Liver (tissue), 9 donors: ENCODE data around the gene COL8A1. TPM values are rescaled to one million over a fixed set of nuclear protein-coding genes. Genes with fewer than 3 reads are reported as not detected.

ENCODE experiments used
- DNase-seq: peaks from one replicate; pipeline ENCODE4 v3.0.0-alpha.2; 2017; ENCODE audit warnings: low spot score
- H3K27ac ChIP-seq, 2 donors: one replicate each; pipeline ENCODE4 v1.7.0; 2013; ENCODE audit warnings: inconsistent platforms in 2 of 2, low read length in 2 of 2, control low read depth in 1 of 2, low read depth in 1 of 2, mild to moderate bottlenecking in 1 of 2
- H3K27me3 ChIP-seq, 4 donors: one replicate each; pipeline versions ENCODE4 v1.6.1 to v1.7.0; 2013; ENCODE audit warnings: low read length in 3 of 4, inconsistent platforms in 1 of 4, mild to moderate bottlenecking in 1 of 4, moderate library complexity in 1 of 4; ENCODE audit not compliant: control insufficient read depth in 4 of 4, insufficient read depth in 4 of 4
- H3K36me3 ChIP-seq, 4 donors: one replicate each; pipeline versions ENCODE4 v1.6.1 to v1.7.0; 2013; ENCODE audit warnings: low read length in 3 of 4, mild to moderate bottlenecking in 3 of 4, low read depth in 1 of 4, moderate library complexity in 1 of 4; ENCODE audit not compliant: control insufficient read depth in 4 of 4, insufficient read depth in 3 of 4
- H3K4me1 ChIP-seq, 4 donors: one replicate each; pipeline versions ENCODE4 v1.6.1 to v1.7.0; 2013; ENCODE audit warnings: low read length in 3 of 4, mild to moderate bottlenecking in 3 of 4, moderate library complexity in 1 of 4; ENCODE audit not compliant: control insufficient read depth in 4 of 4, insufficient read depth in 4 of 4
- H3K4me3 ChIP-seq, 3 donors: one replicate each; pipeline versions ENCODE4 v1.6.1 to v1.7.0; 2013; ENCODE audit warnings: low read length in 3 of 3, control low read depth in 1 of 3, low read depth in 1 of 3, mild to moderate bottlenecking in 1 of 3
- H3K9ac ChIP-seq, 2 donors: one replicate each; pipeline ENCODE4 v1.7.0; 2013; ENCODE audit warnings: low read length in 2 of 2, mild to moderate bottlenecking in 2 of 2, moderate library complexity in 2 of 2, control low read depth in 1 of 2, low read depth in 1 of 2
- H3K9me3 ChIP-seq, 4 donors: one replicate each; pipeline versions ENCODE4 v1.6.1 to v1.7.0; 2013; ENCODE audit warnings: low read length in 3 of 4; ENCODE audit not compliant: control insufficient read depth in 4 of 4
- EGR1 ChIP-seq, 2 donors: IDR thresholded peaks; 2 replicates each; pipeline ENCODE4 v1.6.1; 2016 to 2018; ENCODE audit warnings: antibody characterized with exemption in 2 of 2, low read depth in 2 of 2
- FOXA1 ChIP-seq: IDR thresholded peaks from 2 replicates; pipeline ENCODE4 v1.6.1; 2016; ENCODE audit warnings: antibody characterized with exemption
- FOXA2 ChIP-seq: IDR thresholded peaks from 2 replicates; pipeline ENCODE4 v1.6.1; 2016; ENCODE audit warnings: antibody characterized with exemption
- GABPA ChIP-seq, 2 donors: IDR thresholded peaks in 1 of 2; conservative IDR thresholded peaks in 1 of 2; 2 replicates each; pipeline ENCODE4 v1.6.1; 2016; ENCODE audit warnings: antibody characterized with exemption in 2 of 2, mild to moderate bottlenecking in 1 of 2, moderate library complexity in 1 of 2
- HNF4A ChIP-seq, 2 donors: conservative IDR thresholded peaks; 2 replicates each; pipeline ENCODE4 v1.6.1; 2016; ENCODE audit warnings: antibody characterized with exemption in 2 of 2, mild to moderate bottlenecking in 2 of 2
- HNF4G ChIP-seq: IDR thresholded peaks from 2 replicates; pipeline ENCODE4 v1.6.1; 2016; ENCODE audit warnings: antibody characterized with exemption
- JUND ChIP-seq, 2 donors: IDR thresholded peaks; 2 replicates each; pipeline ENCODE4 v1.6.1; 2016; ENCODE audit warnings: antibody characterized with exemption in 2 of 2
- NR2F2 ChIP-seq: IDR thresholded peaks from 2 replicates; pipeline ENCODE4 v1.6.1; 2016; ENCODE audit warnings: antibody characterized with exemption
- RAD21 ChIP-seq, 2 donors: IDR thresholded peaks; 2 replicates each; pipeline ENCODE4 v1.6.1; 2016; ENCODE audit warnings: antibody characterized with exemption in 2 of 2, mild to moderate bottlenecking in 2 of 2
- RXRA ChIP-seq, 2 donors: IDR thresholded peaks; 2 replicates each; pipeline ENCODE4 v1.6.1; 2017 to 2018; ENCODE audit warnings: antibody characterized with exemption in 2 of 2, mild to moderate bottlenecking in 1 of 2
- SP1 ChIP-seq: IDR thresholded peaks from 2 replicates; pipeline ENCODE4 v1.6.1; 2018; ENCODE audit warnings: antibody characterized with exemption, mild to moderate bottlenecking
- TAF1 ChIP-seq: conservative IDR thresholded peaks from 2 replicates; pipeline ENCODE4 v1.6.1; 2016; ENCODE audit warnings: antibody characterized with exemption, mild to moderate bottlenecking
- YY1 ChIP-seq: IDR thresholded peaks from 2 replicates; pipeline ENCODE4 v1.6.1; 2016; ENCODE audit warnings: antibody characterized with exemption, mild to moderate bottlenecking
- WGBS: extraction: QIAGEN DNeasy Blood & Tissue Kit; methylation state at CpG from one replicate; pipeline ENCODE4 v1.1.7; 2013; 5-methylcytosine and 5-hydroxymethylcytosine counted together
- polyA plus RNA-seq, 2 donors: library from polyadenylated mRNA; stranded (reverse) in 1 of 2; unstranded in 1 of 2; fragments of 200-250 nt in 1 of 2; fragments of >200 nt in 1 of 2; fragmentation: Nextera tagmentation in 1 of 2; extraction: Ambion mirVana in 1 of 2; gene quantifications; one replicate each; pipeline versions ENCODE4 v1.2.1 to v1.2.3, GENCODE V29; 2013 to 2015
- total RNA-seq, 2 donors: library from RNA; depleted of rRNA; stranded (reverse); fragments of >200 nt; gene quantifications; one replicate each; pipeline ENCODE4 v1.2.3, GENCODE V29; 2014
- TF ChIP-seq, protein P1 (sequence below): IDR thresholded peaks from 2 replicates; pipeline ENCODE4 v1.6.1; 2016; ENCODE audit warnings: antibody characterized with exemption
- TF ChIP-seq, protein P2 (sequence below): IDR thresholded peaks from 2 replicates; pipeline ENCODE4 v1.6.1; 2016; ENCODE audit warnings: antibody characterized with exemption, mild to moderate bottlenecking
- TF ChIP-seq, protein P3 (sequence below): IDR thresholded peaks from 2 replicates; pipeline ENCODE4 v1.6.1; 2016; ENCODE audit warnings: antibody characterized with exemption
- TF ChIP-seq, protein P4 (sequence below): IDR thresholded peaks from 2 replicates; pipeline ENCODE4 v1.6.1; 2016; ENCODE audit warnings: antibody characterized with exemption
- TF ChIP-seq, protein P5 (sequence below): fragments of 150-350 bp; IDR thresholded peaks from 2 replicates; pipeline ENCODE4 v1.5.1; 2017; ENCODE audit warnings: improper control_type of control experiment, low read depth, low read length; ENCODE audit not compliant: missing input control
- donor health status: healthy.
- donor health status: healthy.
- donor health status: healthy.
- donor health status: healthy.
- donor health status: healthy.

The COL8A1 gene
- total and polyA plus RNA-seq, 4 donors = 0.14 to 2.2 (median 1.0) TPM

DNA sequence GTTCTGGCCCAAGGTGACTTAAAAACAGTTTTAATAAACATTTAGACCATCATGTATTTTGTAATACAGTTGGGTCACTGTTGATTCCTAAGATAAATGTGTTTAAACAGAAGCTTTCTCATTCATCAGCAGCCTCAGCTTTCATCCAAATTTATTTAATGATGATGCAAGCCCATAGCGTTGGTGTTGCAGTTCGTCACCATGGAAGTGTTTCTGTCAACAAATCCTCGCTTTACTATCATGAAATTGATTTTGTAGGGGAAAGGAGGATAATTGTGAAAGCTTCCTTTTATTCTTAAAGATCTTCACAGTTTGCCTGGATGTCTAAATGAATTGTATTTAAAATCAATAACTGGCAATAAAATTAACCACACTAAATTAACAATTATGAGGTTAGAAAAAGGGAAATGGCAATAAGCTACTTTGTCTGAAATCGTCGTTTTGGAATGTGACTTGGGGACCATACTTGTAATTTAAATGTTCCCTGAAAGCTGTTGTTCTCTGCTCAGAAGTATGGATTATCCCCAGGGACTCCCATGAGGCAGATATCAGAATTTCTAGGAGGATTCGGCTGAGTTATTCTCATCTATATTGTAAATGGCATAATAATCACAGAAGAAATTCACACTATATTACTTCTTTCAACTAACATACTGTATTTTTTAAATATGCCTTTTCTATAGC is 208.2 kb downstream of the COL8A1 start:
- DNase-seq = no peak
- no peak overlapping the region for H3K9ac ChIP-seq
- 36% methylated on average over 6 of the region's 6 CpGs for WGBS
- H3K36me3 ChIP-seq = peaks cover 0 to 3% (median 0%) of the 10 kb centered on the region in 4 donors
- no peaks in the 10 kb centered on the region for H3K9me3 ChIP-seq
- TF ChIP-seq FOXA2 (peak; percentile 73), FOXA1 (peak; percentile 81), RAD21 (IDR thresholded peaks at IDR 0.05) (peak; percentile 55 to 62), TAF1 (no peak), HNF4G (no peak), HNF4A (conservative IDR thresholded peaks at IDR 0.05) (peak in 1 of 2 donors; percentile 62), EGR1 (IDR thresholded peaks at IDR 0.05; ENCODE audit: low read depth in 2 of 2) (peak in 1 of 2 donors; percentile 30), JUND (IDR thresholded peaks at IDR 0.05) (peak; percentile 29 to 80), RXRA (IDR thresholded peaks at IDR 0.05) (peak in 1 of 2 donors; percentile 70), NR2F2 (no peak), YY1 (peak; percentile 50), SP1 (peak; percentile 29), GABPA (IDR thresholded peaks at IDR 0.05 in 1 of 2, conservative IDR thresholded peaks at IDR 0.05 in 1 of 2) (peak in 1 of 2 donors; percentile 24)
- TF ChIP-seq, protein P1, sequence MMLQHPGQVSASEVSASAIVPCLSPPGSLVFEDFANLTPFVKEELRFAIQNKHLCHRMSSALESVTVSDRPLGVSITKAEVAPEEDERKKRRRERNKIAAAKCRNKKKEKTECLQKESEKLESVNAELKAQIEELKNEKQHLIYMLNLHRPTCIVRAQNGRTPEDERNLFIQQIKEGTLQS = peak; percentile 98
- TF ChIP-seq, protein P2, sequence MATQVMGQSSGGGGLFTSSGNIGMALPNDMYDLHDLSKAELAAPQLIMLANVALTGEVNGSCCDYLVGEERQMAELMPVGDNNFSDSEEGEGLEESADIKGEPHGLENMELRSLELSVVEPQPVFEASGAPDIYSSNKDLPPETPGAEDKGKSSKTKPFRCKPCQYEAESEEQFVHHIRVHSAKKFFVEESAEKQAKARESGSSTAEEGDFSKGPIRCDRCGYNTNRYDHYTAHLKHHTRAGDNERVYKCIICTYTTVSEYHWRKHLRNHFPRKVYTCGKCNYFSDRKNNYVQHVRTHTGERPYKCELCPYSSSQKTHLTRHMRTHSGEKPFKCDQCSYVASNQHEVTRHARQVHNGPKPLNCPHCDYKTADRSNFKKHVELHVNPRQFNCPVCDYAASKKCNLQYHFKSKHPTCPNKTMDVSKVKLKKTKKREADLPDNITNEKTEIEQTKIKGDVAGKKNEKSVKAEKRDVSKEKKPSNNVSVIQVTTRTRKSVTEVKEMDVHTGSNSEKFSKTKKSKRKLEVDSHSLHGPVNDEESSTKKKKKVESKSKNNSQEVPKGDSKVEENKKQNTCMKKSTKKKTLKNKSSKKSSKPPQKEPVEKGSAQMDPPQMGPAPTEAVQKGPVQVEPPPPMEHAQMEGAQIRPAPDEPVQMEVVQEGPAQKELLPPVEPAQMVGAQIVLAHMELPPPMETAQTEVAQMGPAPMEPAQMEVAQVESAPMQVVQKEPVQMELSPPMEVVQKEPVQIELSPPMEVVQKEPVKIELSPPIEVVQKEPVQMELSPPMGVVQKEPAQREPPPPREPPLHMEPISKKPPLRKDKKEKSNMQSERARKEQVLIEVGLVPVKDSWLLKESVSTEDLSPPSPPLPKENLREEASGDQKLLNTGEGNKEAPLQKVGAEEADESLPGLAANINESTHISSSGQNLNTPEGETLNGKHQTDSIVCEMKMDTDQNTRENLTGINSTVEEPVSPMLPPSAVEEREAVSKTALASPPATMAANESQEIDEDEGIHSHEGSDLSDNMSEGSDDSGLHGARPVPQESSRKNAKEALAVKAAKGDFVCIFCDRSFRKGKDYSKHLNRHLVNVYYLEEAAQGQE = peak; percentile 29
- TF ChIP-seq, protein P3, sequence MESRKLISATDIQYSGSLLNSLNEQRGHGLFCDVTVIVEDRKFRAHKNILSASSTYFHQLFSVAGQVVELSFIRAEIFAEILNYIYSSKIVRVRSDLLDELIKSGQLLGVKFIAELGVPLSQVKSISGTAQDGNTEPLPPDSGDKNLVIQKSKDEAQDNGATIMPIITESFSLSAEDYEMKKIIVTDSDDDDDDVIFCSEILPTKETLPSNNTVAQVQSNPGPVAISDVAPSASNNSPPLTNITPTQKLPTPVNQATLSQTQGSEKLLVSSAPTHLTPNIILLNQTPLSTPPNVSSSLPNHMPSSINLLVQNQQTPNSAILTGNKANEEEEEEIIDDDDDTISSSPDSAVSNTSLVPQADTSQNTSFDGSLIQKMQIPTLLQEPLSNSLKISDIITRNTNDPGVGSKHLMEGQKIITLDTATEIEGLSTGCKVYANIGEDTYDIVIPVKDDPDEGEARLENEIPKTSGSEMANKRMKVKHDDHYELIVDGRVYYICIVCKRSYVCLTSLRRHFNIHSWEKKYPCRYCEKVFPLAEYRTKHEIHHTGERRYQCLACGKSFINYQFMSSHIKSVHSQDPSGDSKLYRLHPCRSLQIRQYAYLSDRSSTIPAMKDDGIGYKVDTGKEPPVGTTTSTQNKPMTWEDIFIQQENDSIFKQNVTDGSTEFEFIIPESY = peak; percentile 65
- TF ChIP-seq, protein P4, sequence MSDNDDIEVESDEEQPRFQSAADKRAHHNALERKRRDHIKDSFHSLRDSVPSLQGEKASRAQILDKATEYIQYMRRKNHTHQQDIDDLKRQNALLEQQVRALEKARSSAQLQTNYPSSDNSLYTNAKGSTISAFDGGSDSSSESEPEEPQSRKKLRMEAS = no peak
- TF ChIP-seq, protein P5, sequence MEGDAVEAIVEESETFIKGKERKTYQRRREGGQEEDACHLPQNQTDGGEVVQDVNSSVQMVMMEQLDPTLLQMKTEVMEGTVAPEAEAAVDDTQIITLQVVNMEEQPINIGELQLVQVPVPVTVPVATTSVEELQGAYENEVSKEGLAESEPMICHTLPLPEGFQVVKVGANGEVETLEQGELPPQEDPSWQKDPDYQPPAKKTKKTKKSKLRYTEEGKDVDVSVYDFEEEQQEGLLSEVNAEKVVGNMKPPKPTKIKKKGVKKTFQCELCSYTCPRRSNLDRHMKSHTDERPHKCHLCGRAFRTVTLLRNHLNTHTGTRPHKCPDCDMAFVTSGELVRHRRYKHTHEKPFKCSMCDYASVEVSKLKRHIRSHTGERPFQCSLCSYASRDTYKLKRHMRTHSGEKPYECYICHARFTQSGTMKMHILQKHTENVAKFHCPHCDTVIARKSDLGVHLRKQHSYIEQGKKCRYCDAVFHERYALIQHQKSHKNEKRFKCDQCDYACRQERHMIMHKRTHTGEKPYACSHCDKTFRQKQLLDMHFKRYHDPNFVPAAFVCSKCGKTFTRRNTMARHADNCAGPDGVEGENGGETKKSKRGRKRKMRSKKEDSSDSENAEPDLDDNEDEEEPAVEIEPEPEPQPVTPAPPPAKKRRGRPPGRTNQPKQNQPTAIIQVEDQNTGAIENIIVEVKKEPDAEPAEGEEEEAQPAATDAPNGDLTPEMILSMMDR = no peak
- peak overlapping the region; percentile 63 to 74 for H3K27ac ChIP-seq
- no peaks in the 10 kb centered on the region for H3K27me3 ChIP-seq
- no peak overlapping the region for H3K4me3 ChIP-seq
- H3K4me1 ChIP-seq = peaks cover 3 to 7% (median 4%) of the 10 kb centered on the region in 4 donors
